B cell (primary cell): ENCODE measurements around the gene RNF26. TPM values are rescaled to one million over a fixed set of nuclear protein-coding genes. Genes with fewer than 3 reads are reported as not detected.

Experiments
- ATAC-seq: fragments of 200-7000 bp; cut with Tn5 transposase; one replicate; pipeline ENCODE4 v1.10.0; 2021; ENCODE audit warnings: low read depth, mild to moderate bottlenecking, moderate number of reproducible peaks, moderate library complexity
- CTCF ChIA-PET: fragments of 350-600 bp; sonication (Branson Sonifier 250); formaldehyde crosslinking; loops from one replicate; lab custom pipeline; 2021; ENCODE audit warnings: antibody characterized with exemption, inconsistent platforms; lab: Charles Lee
- POLR2A ChIA-PET: fragments of 350-600 bp; sonication (Branson Sonifier 250); formaldehyde crosslinking; loops from one replicate; lab custom pipeline; 2021; ENCODE audit warnings: antibody characterized with exemption; lab: Charles Lee
- DNase-seq: peaks from one replicate; pipeline ENCODE4 v3.0.0; 2013
- H2AFZ ChIP-seq: 2 replicates; pipeline ENCODE4 v1.6.1; 2012; ENCODE audit warnings: mild to moderate bottlenecking, low read depth, low read length; ENCODE audit not compliant: insufficient read depth, poor library complexity, severe bottlenecking
- H3K27ac ChIP-seq, 2 donors: 1 replicate in 1 of 2; 2 replicates in 1 of 2; pipeline ENCODE4 v1.5.1; 2012 to 2013; ENCODE audit warnings: low read length in 2 of 2, mild to moderate bottlenecking in 2 of 2, moderate library complexity in 1 of 2
- H3K27me3 ChIP-seq, 4 experiments: fragments of 200-600 bp in 1 of 4; sonication (generic) in 1 of 4; replicated peaks in 1 of 4; 1 replicate in 2 of 4; 2 replicates in 2 of 4; pipeline versions ENCODE4 v1.6.1 to v1.7.0; 2013 to 2016; ENCODE audit warnings: low read length in 3 of 4, mild to moderate bottlenecking in 2 of 4, mixed read lengths in 1 of 4, moderate library complexity in 1 of 4; ENCODE audit not compliant: insufficient read depth in 4 of 4, control insufficient read depth in 3 of 4; ENCODE audit errors: control extremely low read depth in 1 of 4
- H3K36me3 ChIP-seq, 2 experiments: replicated peaks in 1 of 2; 1 replicate in 1 of 2; 2 replicates in 1 of 2; pipeline versions ENCODE4 v1.6.1 to v1.7.1; 2013; ENCODE audit warnings: low read length in 1 of 2; ENCODE audit not compliant: insufficient read depth in 2 of 2, control insufficient read depth in 1 of 2; ENCODE audit errors: control extremely low read depth in 1 of 2, extremely low read depth in 1 of 2
- H3K4me1 ChIP-seq, 2 donors: fragments of 200-600 bp in 1 of 2; sonication (generic) in 1 of 2; 1 replicate in 1 of 2; 2 replicates in 1 of 2; pipeline versions ENCODE4 v1.5.1 to v1.6.1; 2013 to 2017; ENCODE audit warnings: low read length in 2 of 2; ENCODE audit not compliant: control insufficient read depth in 2 of 2, insufficient read depth in 2 of 2
- H3K4me2 ChIP-seq: replicated peaks from 2 replicates; pipeline ENCODE3; 2012; ENCODE audit warnings: mild to moderate bottlenecking, low read depth, low read length; ENCODE audit not compliant: poor library complexity, severe bottlenecking
- H3K4me3 ChIP-seq, 5 experiments: fragments of 200-600 bp in 1 of 5; sonication (generic) in 1 of 5; 1 replicate in 3 of 5; 2 replicates in 2 of 5; pipeline versions ENCODE4 v1.5.1 to v1.7.0; 2011 to 2016; ENCODE audit warnings: low read length in 4 of 5, mild to moderate bottlenecking in 4 of 5, low read depth in 2 of 5, control low read depth in 1 of 5, moderate library complexity in 1 of 5; ENCODE audit not compliant: insufficient read depth in 1 of 5; ENCODE audit errors: control extremely low read depth in 1 of 5, extremely low read depth in 1 of 5
- H3K79me2 ChIP-seq: fragments of 200-600 bp; sonication (generic); one replicate; pipeline ENCODE4 v1.6.0; 2016; ENCODE audit warnings: low read length; ENCODE audit not compliant: control insufficient read depth, insufficient read depth
- H3K9ac ChIP-seq: fragments of 200-600 bp; sonication (generic); 2 replicates; pipeline ENCODE4 v1.6.1; 2017; ENCODE audit warnings: mild to moderate bottlenecking, low read length, moderate library complexity
- H3K9me3 ChIP-seq, 3 donors: one replicate each; pipeline versions ENCODE4 v1.6.1 to v1.7.1; 2013; ENCODE audit warnings: low read length in 2 of 3; ENCODE audit not compliant: control insufficient read depth in 2 of 3, insufficient read depth in 1 of 3; ENCODE audit errors: control extremely low read depth in 1 of 3
- H4K20me1 ChIP-seq: 2 replicates; pipeline ENCODE4 v1.6.0; 2012; ENCODE audit warnings: mild to moderate bottlenecking, low read length; ENCODE audit not compliant: insufficient read depth, control insufficient read depth, poor library complexity, severe bottlenecking
- H3K27ac Mint-ChIP-seq: one replicate; pipeline ENCODE4 v1.8.0; 2021; ENCODE audit warnings: mixed read lengths
- H3K27me3 Mint-ChIP-seq: one replicate; pipeline ENCODE4 v1.8.0; 2021; ENCODE audit warnings: mixed read lengths
- H3K4me1 Mint-ChIP-seq: one replicate; pipeline ENCODE4 v1.8.0; 2021; ENCODE audit warnings: mixed read lengths
- H3K4me3 Mint-ChIP-seq: one replicate; pipeline ENCODE4 v1.8.0; 2021; ENCODE audit warnings: mixed read lengths
- H3K9me3 Mint-ChIP-seq: one replicate; pipeline ENCODE4 v1.8.0; 2022; ENCODE audit warnings: mixed read lengths; ENCODE audit not compliant: insufficient read depth
- CTCF ChIP-seq: fragments of 200-600 bp; IDR thresholded peaks from one replicate; pipeline ENCODE4 v1.8.0; 2022; ENCODE audit warnings: antibody characterized with exemption, mild to moderate bottlenecking
- EZH2 ChIP-seq: IDR thresholded peaks from 2 replicates; pipeline ENCODE4 v1.6.1; 2012; ENCODE audit warnings: borderline replicate concordance, low read depth, mild to moderate bottlenecking, moderate library complexity, low read length; ENCODE audit not compliant: insufficient read depth, poor library complexity, severe bottlenecking
- WGBS: methylation state at CpG from one replicate; pipeline ENCODE4 v1.1.5; 2013; ENCODE audit warnings: missing lambda C conversion rate; ENCODE audit not compliant: insufficient coverage; 5-methylcytosine and 5-hydroxymethylcytosine counted together
- intact Hi-C: fragments of 100-400 bp; cut with micrococcal nuclease; formaldehyde crosslinking; loops from one replicate; pipeline ENCODE4 v1.10.0; 2022
- polyA plus RNA-seq: library from polyadenylated mRNA; depleted of rRNA; stranded (reverse); fragments of >200 nt; gene quantifications from 2 replicates; pipeline ENCODE4 v1.2.3, GENCODE V29; 2012
- total RNA-seq, 2 donors: library from RNA; stranded (reverse); fragments of 120-200 nt in 1 of 2; gene quantifications; 1 replicate in 1 of 2; 2 replicates in 1 of 2; pipeline versions ENCODE4 v1.2.3 to v1.2.4, GENCODE V29; 2013 to 2022

Gene RNF26
- total and polyA plus RNA-seq, 2 donors (not counting 1 experiment from before 2014, with no cell fraction given) = 15.5 to 21.8 TPM

GRCh38 chr11:119322921-119323531, 11.3 kb upstream of the RNF26 start:
- ChIA-PET CTCF (interaction anchor here (0.7 to 4.5 kb wide), 24 partner anchors 8 to 229 kb away, joined by 3 to 45 read pairs (median 5); partner anchors contain the start of genes C2CD2L, CBL, DPAGT1 and RNF26), POLR2A (no interaction called here)
- no peak overlapping the region for H3K9ac ChIP-seq
- H3K36me3 ChIP-seq = no peaks in the 10 kb centered on the region
- peaks cover 0 to 21% (median 6%) of the 10 kb centered on the region in 4 experiments for H3K27me3 ChIP-seq
- H3K4me1 Mint-ChIP-seq = peaks cover 27% of the 10 kb centered on the region
- no peak for ATAC-seq
- no peaks in the 10 kb centered on the region for H3K79me2 ChIP-seq
- peaks cover 0 to 4% (median 0%) of the 10 kb centered on the region in 3 donors for H3K9me3 ChIP-seq
- H3K4me1 ChIP-seq = peaks cover 9 to 27% of the 10 kb centered on the region in 2 donors
- no peak overlapping the region for H3K4me3 ChIP-seq
- no peaks in the 10 kb centered on the region for H4K20me1 ChIP-seq
- intact Hi-C loops = loop anchor here (1.0 kb wide), 2 partner anchors 118 to 155 kb away; partner anchors contain the start of gene NLRX1
- peaks cover 5% of the 10 kb centered on the region for H3K27me3 Mint-ChIP-seq
- H3K4me3 Mint-ChIP-seq = no peak overlapping the region
- WGBS = 87% methylated on average over 8 of the region's 20 CpGs
- H3K9me3 Mint-ChIP-seq = no peaks in the 10 kb centered on the region
- TF ChIP-seq EZH2 = no peak
- TF ChIP-seq CTCF = no peak
- H3K27ac Mint-ChIP-seq = no peak overlapping the region
- H2AFZ ChIP-seq = peak overlapping the region; percentile 0
- H3K27ac ChIP-seq = no peak overlapping the region
- no peak overlapping the region for H3K4me2 ChIP-seq
- DNase-seq = no peak

DNA sequence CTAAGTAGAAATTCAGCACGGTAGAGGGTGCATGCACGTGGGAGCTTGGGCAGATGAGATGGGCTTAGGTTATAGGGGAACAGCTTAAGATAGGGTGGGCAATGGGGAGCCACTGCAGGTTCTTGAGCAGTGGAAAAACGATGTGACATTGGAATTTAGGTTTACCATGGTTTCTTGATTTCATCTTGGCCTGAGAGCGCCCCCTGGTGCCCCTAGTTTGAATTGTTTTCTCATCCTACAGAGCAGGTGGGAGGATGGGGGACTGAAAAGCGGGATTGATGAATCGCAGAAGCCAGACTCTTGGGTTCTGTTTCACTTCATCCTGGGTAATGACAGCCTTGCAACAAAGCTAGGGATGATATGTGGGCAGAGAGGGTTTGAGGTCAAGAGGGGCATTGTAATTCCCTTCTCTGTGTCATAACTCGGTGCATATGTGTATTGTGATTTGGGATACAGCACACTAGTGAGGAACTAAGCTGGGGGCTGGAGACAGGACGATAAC, 10.7 kb upstream of the RNF26 start:
- peak overlapping the region; percentile 0 for H2AFZ ChIP-seq
- no peaks in the 10 kb centered on the region for H3K9me3 Mint-ChIP-seq
- H3K79me2 ChIP-seq = no peaks in the 10 kb centered on the region
- ATAC-seq = no peak
- ChIA-PET POLR2A (no interaction called here), CTCF (interaction anchor here (0.6 to 4.5 kb wide), 29 partner anchors 9 to 229 kb away, joined by 3 to 45 read pairs (median 5); partner anchors contain the start of genes C2CD2L, CBL, DPAGT1 and RNF26)
- no peak overlapping the region for H3K27ac ChIP-seq
- no peak overlapping the region for H3K4me3 ChIP-seq
- TF ChIP-seq EZH2 (no peak), CTCF (peak; percentile 87)
- 31% methylated on average over 7 of the region's 8 CpGs for WGBS
- peaks cover 26% of the 10 kb centered on the region for H3K4me1 Mint-ChIP-seq
- peaks cover 9 to 25% of the 10 kb centered on the region in 2 donors for H3K4me1 ChIP-seq
- intact Hi-C loops = loop anchor here (1.0 kb wide), 2 partner anchors 118 to 155 kb away; partner anchors contain the start of gene NLRX1
- no peaks in the 10 kb centered on the region for H4K20me1 ChIP-seq
- H3K9me3 ChIP-seq = peaks cover 0 to 4% (median 0%) of the 10 kb centered on the region in 3 donors
- no peak overlapping the region for H3K4me2 ChIP-seq
- peaks cover 5% of the 10 kb centered on the region for H3K27me3 Mint-ChIP-seq
- no peak overlapping the region for H3K27ac Mint-ChIP-seq
- peak; percentile 81 for DNase-seq
- no peak overlapping the region for H3K9ac ChIP-seq
- peaks cover 0 to 16% (median 4%) of the 10 kb centered on the region in 4 experiments for H3K27me3 ChIP-seq
- peak overlapping the region; percentile 44 for H3K4me3 Mint-ChIP-seq
- H3K36me3 ChIP-seq = no peaks in the 10 kb centered on the region
